ENCODE measurements around the gene TRPM5. TPM values are rescaled to one million over a fixed set of nuclear protein-coding genes. Genes with fewer than 3 reads are reported as not detected.

The TRPM5 gene
- total and polyA plus RNA-seq, 2 of the 4 experiments (the other 2 are of a cell fraction) = not detected

DNA sequence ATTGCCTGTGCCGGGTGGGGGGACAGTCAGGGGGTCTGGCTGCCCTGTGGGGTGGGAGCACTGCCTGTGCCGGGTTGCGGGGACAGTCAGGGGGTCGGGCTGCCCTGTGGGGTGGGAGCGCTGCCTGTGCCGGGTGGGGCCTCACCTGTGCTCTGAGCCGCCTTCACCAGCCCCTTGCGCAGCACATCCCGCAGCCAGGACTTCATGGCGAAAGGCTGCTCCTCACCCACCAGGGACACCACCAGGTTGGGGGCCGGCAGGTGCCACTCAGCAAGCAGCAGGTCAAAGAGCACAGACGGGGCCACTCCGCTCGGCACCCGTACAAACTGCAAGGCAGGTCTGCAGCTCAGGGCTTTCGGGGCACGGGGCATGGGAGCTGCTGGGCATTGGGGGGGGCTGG is 22.3 kb downstream of the TRPM5 start:
- intact Hi-C loops (cut with micrococcal nuclease) (no loop called here), dilution Hi-C loops (cut with HindIII; ENCODE audit: low sequenced_read_pairs, unreplicated experiment) (no loop called here), in situ Hi-C loops (cut with MboI; ENCODE audit: low sequenced_read_pairs) (loop anchor here (10.0 kb wide), 1 partner anchor 473 kb away; no protein-coding TSS in a partner anchor)
- H3K18ac ChIP-seq (ENCODE audit: low read depth, low read length) = no peak overlapping the region
- H2AK5ac ChIP-seq (ENCODE audit: low read depth, low read length) = no peak overlapping the region
- no peak overlapping the region for H3K56ac ChIP-seq (ENCODE audit: extremely low read depth, insufficient read depth, low read length)
- TF ChIP-seq MAZ (IDR thresholded peaks at IDR 0.05; ENCODE audit: borderline replicate concordance, low read depth, low read length) = no peak
- TF ChIP-seq, protein P1, sequence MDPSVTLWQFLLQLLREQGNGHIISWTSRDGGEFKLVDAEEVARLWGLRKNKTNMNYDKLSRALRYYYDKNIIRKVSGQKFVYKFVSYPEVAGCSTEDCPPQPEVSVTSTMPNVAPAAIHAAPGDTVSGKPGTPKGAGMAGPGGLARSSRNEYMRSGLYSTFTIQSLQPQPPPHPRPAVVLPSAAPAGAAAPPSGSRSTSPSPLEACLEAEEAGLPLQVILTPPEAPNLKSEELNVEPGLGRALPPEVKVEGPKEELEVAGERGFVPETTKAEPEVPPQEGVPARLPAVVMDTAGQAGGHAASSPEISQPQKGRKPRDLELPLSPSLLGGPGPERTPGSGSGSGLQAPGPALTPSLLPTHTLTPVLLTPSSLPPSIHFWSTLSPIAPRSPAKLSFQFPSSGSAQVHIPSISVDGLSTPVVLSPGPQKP (IDR thresholded peaks at IDR 0.05; ENCODE audit: borderline replicate concordance, low read depth, low read length) = no peak
- TF ChIP-seq RCOR1 (IDR thresholded peaks at IDR 0.05; ENCODE audit: insufficient replicate concordance, low read length) = no peak
- TF ChIP-seq SMC3 (IDR thresholded peaks at IDR 0.05; ENCODE audit: low read depth, low read length) = no peak
- H3K27ac ChIP-seq (ENCODE audit: insufficient read depth, low read length) = no peak overlapping the region
- no peaks in the 10 kb centered on the region for H3K79me1 ChIP-seq (ENCODE audit: low read depth in 1 of 2, low read length in 2 of 2)
- DNase-seq = no peak
- no peak overlapping the region for H2BK5ac ChIP-seq (ENCODE audit: low read depth, low read length, poor library complexity, severe bottlenecking)
- H3K4me2 ChIP-seq (ENCODE audit: low read depth, low read length) = no peak overlapping the region
- H3K9ac ChIP-seq (ENCODE audit: low read depth, low read length) = no peak overlapping the region
- WGBS, 2 experiments (ENCODE audit: extremely low coverage in 2 of 2, insufficient read length in 1 of 2) = 77% methylated on average over 6 of the region's 17 CpGs; no CpG with 5 or more reads in 1 of the 2 experiments
- no peak overlapping the region for H4K8ac ChIP-seq (ENCODE audit: low read depth in 2 of 2, low read length in 2 of 2)
- no peak overlapping the region for H3K4me3 ChIP-seq (ENCODE audit: insufficient read depth, low read depth, low read length)
- no peaks in the 10 kb centered on the region for H3K9me1 ChIP-seq (ENCODE audit: insufficient read depth, low read length)
- H2BK20ac ChIP-seq (ENCODE audit: low read depth, low read length) = no peak overlapping the region
- H2BK15ac ChIP-seq (ENCODE audit: low read depth, low read length) = no peak overlapping the region
- H3K27me3 ChIP-seq (ENCODE audit: control insufficient read depth, insufficient read depth, low read length) = peaks cover 11% of the 10 kb centered on the region; the same call in 1 of the 2 replicates
- H2BK120ac ChIP-seq (ENCODE audit: low read depth, low read length) = no peak overlapping the region
- ChIA-PET CTCF (no interaction called here), POLR2A (ENCODE audit: unreplicated experiment) (interaction anchor here (0.5 kb wide), 1 partner anchor 117 kb away, joined by 8 read pairs; no protein-coding TSS in a partner anchor)
- no peak overlapping the region for H2AK9ac ChIP-seq (replicated peaks; ENCODE audit: low read depth, low read length, poor library complexity)
- H2AFZ ChIP-seq (replicated peaks; ENCODE audit: low read length, poor library complexity) = no peak overlapping the region
- H3K4me1 ChIP-seq (ENCODE audit: control insufficient read depth, insufficient read depth, low read length) = no peaks in the 10 kb centered on the region
- no peak overlapping the region for H3K23ac ChIP-seq (ENCODE audit: low read depth, low read length)
- ATAC-seq (ENCODE audit: low read depth) = no peak
- H3K4ac ChIP-seq (ENCODE audit: low read depth, low read length) = no peak overlapping the region
- H3K36me3 ChIP-seq (ENCODE audit: control insufficient read depth, insufficient read depth, low read length) = no peaks in the 10 kb centered on the region
- no peak overlapping the region for H4K91ac ChIP-seq (ENCODE audit: insufficient read depth, low read depth, low read length)
- H4K20me1 ChIP-seq (ENCODE audit: insufficient read depth, low read length) = no peaks in the 10 kb centered on the region
- no TSS peak for BruUV-seq (replicated peaks)
- no peak overlapping the region for H4K5ac ChIP-seq (ENCODE audit: low read depth, low read length)
- no peaks in the 10 kb centered on the region for H3K9me3 ChIP-seq (ENCODE audit: control insufficient read depth, insufficient read depth, low read length)
- no peak overlapping the region for H3K14ac ChIP-seq (replicated peaks; ENCODE audit: low read depth, low read length)
